ENCODE data around the gene TWNK.

Gene TWNK

DNA sequence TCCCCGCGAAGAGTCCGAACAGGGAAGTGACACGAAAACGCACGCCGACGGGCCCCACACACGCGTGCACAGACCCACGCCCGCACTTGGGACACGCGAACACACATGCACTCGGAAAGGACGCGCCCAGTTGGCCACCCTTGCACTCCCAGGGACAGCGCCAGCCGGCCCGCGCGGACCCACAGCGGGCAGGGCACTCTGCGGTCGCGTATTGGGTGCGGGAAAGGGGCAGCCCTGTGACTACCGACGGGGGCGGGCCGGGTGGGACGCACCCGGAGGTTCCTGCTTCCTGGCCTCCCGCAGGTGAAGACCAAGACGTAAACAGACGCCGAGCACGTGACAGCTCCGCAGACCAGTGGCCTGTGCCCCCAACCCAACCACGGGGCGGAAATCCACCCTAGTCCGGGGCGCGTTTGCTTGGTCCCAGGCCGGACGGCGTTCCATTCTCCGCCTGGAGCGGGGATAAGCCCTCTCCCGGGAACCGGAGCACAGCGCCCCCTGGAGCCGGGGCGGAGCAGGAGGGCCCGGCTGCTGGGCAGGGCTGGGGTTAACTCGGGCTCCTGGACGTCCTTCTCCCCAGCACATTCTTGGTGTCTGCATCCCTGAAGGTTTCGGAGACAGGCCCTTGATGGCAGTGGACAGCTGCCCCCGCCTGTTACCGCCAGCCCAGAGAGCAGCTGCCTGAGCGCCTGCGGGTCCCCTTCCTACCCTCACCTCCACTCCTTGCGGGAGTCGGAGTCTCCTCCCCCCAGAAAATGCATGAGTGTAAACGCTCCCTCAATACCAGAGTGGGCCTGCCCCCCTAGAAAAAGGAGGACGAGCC lies 10.2 kb downstream of the TWNK start:
- peak in 2 of 3 experiments; percentile 46 to 72 for DNase-seq

DNA sequence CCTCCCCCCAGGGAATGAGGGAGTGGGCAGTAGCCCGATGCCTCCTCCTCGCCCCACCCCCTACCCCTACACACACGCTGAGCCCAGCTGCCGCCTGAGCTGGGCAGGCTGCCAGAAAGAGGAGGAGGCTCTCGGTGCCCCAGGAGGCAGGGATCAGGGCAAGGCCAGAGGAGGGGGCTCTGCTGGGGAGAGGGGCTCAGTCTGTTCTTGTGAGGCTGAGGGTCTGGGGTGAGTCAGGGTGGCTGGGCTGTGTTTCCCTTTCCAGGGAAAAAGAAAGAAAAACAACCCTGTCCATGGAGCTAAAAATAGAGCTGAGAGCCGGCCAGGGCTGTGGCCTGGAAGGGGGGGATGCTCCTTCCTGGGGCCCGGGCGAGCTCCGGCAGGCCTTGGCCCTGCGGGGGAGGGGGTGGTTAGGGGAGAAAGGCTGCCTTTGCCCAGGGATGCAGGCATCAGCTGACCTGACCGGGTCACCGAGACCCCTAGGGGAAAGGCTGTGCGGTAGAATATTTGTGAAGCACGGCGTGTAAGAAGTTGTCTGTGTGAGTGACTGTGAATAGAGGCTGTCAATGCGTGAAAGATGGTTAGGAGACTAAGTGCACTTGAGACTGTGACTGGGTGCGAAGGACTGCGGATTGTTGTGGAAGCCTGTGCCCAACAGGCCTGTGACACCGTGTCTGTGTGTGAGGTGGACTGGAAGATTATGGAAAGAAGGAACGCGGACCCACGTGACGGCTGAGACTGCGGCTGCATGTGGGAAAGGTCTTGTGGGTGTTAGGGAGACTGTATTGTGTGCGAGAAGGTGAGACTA lies 11.0 kb downstream of the TWNK start:
- DNase-seq: peak; percentile 80 to 95 (median 87)

DNA sequence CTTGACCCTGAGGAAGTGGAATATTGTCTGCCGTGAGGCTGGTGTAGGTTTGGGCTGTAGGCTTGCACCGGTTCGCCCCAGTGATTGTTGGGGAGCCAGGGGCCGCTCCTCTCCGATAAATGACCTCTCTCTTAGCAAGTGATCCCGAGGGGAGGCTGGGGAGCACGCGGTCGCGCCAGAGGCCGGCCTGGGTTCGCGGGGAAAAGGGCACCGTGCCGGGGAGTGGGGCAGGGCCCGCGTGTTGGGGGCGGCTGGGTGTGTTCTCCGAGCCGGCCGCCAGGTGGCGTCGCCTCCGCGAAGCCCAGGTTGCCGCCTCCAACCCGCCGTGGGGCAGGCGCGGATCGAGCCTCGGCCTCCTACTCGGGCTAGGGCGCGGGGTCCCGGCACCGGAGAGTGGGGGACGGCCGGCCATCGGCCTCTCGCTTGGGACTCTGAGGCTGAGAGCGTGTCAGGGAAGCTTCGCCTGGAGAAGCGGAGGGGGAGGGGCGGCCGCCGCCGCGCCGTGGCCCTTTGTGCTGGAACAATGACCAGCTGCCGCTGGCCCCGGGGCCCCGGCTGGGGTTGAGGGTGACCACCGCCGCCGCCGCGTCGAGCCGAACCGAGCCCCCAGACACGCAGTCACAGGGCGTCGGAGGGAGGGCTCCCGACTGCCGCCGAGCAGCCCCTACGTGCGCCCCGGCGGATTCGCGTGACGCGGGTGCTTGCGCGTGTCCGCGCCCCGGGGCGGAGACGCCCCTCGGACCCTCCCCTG lies 11.8 kb downstream of the TWNK start:
- DNase-seq: peak; percentile 40 to 77 (median 70)

DNA sequence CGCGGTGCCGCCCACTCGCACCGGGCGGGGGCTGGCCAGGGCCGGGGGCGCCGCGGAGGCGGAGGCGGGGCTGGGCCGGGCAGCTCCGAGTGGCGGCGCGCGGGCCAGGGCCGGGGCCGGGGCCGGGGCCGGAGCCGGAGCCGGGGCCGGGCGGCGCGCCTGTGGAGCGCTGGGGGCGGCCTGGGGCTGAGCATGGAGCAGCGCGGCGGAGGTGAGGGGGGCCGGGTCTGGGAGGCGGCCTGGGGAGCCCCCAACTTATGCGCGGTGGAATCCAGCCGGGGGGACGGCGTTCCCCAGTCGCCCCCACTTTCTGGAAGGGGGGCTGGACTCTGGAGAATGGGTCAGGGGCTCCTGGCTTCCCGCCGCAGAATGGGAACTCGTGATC lies 12.4 kb downstream of the TWNK start, which contains the start of gene LZTS2:
Gene LZTS2 (plus strand): TSS at position 67 of the 385 bp plus-strand sequence. CDS start 2,731 bp downstream, outside the sequence.
- DNase-seq: no peak

DNA sequence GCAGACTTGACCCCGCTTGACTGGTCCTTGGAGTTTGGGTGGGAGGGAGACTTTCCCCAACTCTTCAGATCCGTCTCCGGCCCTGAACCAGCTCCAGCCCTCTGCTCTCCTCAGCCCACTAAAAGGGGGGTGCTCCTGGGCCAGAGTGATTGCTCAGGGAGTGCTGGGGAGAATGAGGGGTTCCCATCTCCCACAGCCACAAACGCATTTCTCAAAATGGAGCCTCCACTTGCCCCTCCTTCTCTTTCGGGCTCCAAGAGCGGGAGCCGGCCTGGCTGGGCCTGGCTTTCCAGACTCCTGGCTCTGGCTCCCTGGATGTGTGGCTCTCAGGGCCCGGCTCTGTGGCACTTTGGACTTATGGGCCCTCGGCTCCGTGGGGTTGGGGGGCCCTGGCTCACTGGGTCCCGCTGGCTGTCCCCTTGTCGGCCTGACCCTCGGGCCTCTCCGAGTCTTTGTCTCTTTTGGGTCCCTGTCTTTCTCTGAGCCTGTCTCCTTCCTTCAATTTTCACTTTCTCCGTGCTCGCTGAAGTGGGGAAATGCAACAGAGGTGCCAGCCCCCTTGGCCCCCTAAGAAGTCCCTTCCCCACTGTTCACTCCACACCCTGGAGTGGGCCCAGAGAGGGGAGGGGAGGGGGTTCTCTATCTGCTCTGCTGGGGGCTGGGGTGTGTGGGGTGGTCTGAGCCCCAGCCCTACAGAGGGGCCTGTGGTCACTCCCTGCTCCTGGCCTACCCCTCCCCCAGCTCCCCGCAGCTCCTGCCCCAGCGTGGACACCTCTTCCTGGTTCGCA lies 13.0 kb downstream of the TWNK start:
- peak in 2 of 3 experiments; percentile 15 to 45 for DNase-seq

DNA sequence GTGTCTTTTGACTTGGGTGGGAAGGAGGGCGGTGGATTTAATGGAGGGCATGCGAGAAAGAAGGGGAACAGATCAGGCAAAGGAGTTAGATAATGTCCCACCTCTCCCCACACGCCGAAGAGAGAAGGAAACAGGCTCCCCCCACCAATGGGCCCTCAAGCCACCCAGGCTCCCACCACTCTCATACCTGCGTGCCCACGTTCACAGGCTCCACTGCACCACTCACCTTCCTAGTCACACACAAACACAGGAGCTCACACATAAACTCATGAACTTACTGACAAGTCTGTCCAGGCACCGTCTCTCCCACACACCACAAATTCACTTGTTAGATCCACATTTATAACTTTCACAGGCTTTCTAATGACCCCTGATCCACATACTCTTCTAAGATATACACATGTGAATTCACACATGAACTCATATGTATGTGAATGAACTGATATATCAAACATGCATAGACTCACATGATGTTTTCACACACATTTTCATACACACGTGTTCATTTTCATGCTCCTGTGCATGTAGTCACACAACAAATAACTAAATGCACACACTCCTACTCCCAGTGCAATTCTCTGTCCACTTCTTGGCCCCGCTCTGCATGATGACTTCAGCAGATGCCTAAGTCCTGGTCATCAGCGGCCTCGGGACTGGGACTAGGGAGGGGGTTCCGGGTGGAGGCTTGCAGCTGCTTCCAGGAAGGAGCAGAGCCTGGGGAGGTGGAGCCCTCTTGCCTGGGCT lies 13.7 kb downstream of the TWNK start:
- no peak for DNase-seq

DNA sequence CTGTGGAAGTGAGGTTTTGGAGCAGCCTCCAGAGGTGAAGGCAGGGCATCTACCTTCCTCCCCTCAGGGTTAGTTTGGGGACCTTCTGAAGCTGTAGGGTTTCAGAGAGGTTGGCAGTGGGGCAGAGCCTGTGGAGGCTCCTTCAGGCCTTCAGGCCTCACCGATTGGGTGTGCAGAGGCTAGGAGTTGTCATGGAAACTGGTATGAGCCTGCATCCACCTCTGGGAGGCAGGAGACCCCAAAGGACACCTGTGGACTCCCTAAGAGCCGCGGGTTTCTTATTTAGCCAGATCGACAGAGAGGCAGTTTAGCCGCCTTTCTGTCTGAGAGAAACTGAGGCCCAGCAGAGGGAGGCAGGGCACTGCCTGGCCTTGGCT lies 14.3 kb downstream of the TWNK start:
- DNase-seq: no peak

DNA sequence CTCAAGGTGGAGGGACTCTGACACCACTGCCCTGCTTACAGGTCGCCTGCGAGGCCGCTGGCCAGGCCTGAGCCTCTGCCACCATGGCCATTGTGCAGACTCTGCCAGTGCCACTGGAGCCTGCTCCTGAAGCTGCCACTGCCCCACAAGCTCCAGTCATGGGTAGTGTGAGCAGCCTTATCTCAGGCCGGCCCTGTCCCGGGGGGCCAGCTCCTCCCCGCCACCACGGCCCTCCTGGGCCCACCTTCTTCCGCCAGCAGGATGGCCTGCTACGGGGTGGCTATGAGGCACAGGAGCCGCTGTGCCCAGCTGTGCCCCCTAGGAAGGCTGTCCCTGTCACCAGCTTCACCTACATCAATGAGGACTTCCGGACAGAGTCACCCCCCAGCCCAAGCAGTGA lies 15.1 kb downstream of the TWNK start:
- no peak for DNase-seq

DNA sequence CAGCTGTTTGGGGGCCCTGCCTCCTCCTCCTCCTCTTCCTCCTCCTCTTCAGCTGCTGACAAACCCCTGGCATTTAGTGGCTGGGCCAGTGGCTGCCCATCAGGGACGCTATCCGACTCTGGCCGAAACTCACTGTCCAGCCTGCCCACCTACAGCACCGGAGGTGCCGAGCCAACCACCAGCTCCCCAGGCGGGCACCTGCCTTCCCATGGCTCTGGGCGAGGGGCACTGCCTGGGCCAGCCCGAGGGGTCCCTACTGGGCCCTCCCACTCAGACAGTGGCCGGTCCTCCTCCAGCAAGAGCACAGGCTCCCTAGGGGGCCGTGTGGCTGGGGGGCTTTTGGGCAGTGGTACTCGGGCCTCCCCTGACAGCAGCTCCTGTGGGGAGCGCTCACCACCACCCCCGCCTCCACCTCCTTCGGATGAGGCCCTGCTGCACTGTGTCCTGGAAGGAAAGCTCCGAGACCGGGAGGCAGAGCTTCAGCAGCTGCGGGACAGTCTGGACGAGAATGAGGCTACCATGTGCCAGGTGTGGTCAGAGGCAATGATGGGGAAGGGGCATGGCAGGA lies 16.4 kb downstream of the TWNK start:
- no peak for DNase-seq

DNA sequence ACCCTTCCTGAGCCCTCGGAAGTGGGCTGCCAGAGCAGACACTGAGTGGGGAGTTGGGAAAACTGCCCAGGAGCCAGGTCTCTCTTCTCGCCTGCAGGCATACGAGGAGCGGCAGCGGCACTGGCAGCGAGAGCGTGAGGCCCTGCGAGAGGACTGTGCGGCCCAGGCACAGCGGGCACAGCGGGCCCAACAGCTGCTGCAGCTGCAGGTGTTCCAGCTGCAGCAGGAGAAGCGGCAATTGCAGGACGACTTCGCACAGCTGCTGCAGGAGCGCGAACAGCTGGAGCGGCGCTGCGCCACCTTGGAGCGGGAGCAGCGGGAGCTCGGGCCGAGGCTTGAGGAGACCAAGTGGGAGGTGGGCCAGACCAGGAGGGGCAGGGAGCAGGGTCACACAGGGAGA lies 18.0 kb downstream of the TWNK start:
- no peak for DNase-seq

DNA sequence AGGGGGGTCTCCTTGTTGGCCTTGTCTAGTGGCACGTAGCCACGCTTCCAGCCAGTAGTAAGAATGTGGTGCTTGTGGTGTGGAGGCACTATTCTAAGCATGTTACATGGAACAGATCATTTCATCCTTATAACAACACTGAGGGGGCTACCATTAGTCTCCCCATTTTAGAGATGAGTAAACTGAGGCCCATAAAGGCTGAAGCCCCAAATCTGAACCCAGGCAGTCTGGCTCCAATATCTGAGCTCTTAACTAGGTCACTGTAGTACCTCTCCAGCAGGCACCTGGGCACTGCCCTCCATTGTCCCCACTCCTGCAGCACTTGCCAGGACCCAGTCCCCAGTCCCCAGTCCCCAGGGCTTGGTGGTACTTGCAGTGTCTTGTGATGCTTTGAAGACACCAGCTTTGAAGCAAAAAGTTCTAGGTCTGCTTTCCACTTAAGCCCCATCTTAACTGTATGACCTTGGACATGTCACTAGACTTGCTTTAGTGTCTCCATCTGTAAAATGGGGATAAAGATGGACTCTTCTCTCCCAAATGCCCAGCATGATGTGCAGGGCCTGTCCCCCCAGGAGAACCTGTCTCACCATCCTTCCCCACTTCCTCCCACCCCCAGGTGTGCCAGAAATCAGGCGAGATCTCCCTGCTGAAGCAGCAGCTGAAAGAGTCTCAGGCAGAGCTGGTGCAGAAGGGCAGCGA lies 18.7 kb downstream of the TWNK start:
- no peak for DNase-seq

DNA sequence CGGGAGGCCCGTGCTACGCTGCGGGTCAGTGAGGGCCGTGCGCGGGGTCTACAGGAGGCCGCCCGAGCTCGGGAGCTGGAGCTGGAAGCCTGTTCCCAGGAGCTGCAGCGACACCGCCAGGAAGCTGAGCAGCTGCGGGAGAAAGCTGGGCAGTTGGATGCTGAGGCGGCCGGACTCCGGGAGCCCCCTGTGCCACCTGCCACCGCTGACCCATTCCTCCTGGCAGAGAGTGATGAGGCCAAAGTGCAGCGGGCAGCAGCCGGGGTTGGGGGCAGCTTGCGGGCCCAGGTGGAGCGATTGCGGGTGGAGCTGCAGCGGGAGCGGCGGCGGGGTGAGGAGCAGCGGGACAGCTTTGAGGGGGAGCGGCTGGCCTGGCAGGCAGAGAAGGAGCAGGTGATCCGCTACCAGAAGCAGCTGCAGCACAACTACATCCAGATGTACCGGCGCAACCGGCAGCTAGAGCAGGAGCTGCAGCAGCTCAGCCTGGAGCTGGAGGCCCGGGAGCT lies 19.3 kb downstream of the TWNK start:
- no peak for DNase-seq

DNA sequence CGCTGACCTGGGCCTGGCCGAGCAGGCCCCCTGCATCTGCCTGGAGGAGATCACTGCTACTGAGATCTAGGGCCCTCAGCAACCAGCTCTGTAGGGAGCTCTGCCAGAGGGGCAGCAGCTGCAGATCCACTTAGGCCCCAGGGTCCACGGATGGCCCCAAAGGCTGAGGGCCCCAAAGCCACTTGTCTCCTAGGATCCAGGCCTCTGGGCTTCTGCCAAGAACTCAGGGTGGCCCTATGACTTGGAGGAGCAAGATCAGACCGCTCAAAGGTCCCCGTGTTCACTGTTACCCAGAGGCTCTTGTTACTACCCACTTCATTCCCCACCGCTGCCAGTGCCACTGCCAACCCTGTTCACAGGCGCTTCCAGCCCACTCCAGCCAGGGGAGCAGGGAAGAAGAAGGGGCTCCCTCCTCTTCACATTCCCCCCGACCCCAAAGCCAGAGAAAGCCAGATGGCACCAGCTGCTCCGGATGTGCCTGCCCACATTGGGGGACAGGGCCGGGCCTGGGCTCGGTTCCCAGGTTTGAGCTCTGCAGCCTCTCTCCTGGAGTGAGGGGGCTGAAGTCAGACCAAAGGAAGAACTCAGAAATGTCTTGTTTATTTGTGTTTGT lies 19.9 kb downstream of the TWNK start:
- no peak for DNase-seq

DNA sequence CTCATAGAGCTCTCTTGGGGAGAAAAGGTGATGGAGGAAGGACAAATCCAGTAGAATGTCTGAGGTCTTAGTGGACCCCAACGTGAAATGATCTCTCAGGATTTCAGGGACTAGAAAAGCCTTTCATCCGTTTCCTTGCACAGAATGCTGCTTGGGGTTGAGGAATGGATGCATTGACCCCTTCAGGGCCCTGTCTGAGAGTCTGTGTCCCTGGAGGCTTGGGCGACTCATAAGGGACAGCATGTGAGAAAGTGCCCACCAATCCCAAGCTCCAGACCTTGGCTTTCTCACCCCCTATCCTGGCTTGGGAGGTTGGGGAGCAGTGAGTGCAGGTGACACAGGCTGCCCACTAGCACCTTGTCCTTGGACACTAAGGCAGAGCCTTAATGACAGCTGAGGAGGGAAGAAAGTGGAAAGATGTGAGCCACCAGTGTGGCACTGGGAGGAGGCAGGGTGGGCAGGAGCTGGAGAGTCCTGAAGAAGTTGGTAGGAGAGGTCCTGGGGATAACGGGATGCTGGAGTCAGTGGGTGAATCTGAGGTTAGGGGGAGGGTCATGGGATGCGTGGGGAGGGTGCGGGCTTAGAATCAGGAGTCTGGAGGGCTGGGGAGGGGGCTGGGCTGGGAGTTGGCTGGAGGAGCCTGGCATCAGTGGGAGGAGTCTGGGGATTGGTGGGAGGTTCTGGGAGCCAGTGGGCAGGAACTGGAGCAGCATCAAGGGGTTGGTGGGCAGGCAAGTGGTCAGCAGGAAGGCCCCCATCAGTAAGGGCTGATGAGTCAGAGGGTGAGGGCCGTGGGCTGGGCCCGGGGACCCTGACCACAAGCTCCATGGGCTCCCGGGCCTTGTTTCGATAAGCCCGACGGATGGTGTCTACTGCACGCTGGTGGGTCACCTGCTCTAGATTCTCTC lies 20.8 kb downstream of the TWNK start:
- no peak for DNase-seq

DNA sequence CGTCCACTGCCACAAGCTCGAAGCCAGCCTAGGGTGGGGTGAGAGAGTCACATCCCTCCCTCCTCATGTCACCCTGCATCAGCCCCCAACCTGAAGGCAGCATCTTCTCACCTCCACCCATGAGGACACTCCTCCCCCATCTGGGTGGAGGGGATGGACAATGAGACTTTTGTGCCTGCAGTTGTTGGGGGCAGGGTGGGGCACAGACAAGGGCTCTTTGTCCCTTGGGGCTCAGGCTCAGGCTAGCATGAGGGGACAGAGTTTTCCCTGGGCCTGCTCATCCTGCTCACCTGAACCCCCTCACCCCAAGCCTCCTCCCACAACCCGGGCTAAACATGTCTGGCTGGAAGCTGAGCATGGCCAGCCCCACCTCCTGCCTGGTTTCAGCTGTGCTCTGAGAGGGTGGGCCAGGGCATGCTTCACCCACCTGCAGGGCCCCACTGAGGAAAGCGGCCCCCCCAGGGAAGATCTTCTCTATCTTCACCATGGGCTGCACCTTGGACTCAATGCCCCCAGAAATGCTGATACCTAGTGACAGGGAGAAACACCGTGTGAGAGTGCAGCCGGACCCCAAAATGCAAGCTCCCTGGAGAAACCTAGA lies 21.6 kb downstream of the TWNK start:
- no peak for DNase-seq

DNA sequence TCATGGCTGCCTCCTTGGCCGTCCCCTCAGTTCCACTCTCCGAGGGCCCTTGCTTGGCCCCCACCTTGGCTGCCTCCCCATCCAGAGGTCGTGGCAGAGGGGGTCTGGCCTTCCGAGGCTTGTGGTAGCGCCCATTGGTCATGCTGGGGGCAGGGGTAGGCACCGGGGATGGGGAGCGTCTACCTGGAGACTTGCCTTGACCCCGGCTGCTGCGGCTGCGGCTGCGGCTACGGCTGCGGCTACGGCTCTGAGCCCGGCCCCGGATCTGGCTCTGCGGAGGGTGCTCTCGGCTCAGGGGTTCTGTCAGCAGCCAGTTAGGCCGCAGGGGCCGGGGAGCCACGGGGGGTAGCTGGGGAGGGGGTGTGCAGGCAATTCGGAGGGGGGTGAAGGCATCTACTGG lies 23.0 kb downstream of the TWNK start:
- no peak for DNase-seq

DNA sequence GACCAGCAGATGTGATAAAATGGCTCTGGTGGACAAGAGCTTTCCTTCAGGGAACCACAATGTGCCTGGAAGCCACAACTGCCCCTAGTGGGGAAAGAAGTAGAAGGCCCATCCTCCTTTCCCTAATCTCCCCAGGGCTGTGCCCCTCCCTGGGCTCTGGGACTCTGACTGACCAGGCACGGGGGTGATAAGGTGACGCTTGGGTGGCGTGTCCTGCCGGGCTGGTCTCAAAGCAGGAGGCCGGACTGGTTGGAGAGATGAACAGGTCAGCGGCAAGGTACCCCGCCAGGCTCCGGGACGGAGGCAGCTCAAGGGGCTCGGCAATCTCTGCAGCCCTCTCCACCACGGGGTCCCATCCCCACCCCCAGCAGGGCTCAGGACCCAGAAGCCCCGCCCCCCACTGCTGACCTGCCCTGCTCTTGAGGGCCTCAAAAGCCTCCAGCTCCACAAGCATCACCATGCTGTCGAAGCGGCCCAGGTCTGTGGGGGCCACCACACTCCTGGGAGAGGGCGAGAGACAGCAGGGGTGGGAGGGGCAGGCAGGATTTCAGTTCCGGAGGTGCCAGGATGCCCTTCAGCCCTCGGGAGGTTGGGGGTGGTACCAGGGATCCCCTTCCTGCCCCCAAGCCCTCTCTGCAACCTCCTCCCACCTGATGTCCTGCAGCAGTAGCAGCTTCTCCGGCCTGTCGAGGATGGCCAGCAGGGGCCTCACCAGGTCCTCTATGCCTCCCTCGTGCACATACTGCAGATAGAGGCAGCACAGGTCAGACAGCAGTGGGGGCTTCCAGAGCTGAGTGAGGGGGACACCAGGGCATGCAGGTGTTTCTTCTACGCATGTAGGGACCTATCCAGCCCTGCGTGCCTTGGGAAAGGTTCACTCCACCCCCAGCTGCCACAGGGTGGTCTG lies 24.4 kb downstream of the TWNK start:
- DNase-seq: no peak
